IPS DF 6.9 (cell line): ENCODE measurements around the gene CEP128.

Experiments used
- DNase-seq: peaks from one replicate; pipeline ENCODE4 v3.0.0-alpha.2; 2013; ENCODE audit warnings: low read depth, low spot score
- H3K27ac ChIP-seq: one replicate; pipeline ENCODE4 v1.5.1; 2013; ENCODE audit warnings: low read length, control low read depth
- H3K27me3 ChIP-seq: 2 replicates; pipeline ENCODE4 v1.6.1; 2013; ENCODE audit warnings: mild to moderate bottlenecking, low read length; ENCODE audit not compliant: control insufficient read depth, insufficient read depth
- H3K36me3 ChIP-seq: 2 replicates; pipeline ENCODE4 v1.6.1; 2013; ENCODE audit warnings: low read length; ENCODE audit not compliant: control insufficient read depth, insufficient read depth
- H3K4me1 ChIP-seq: 2 replicates; pipeline ENCODE4 v1.6.1; 2013; ENCODE audit warnings: low read length; ENCODE audit not compliant: control insufficient read depth, insufficient read depth
- H3K4me3 ChIP-seq: 2 replicates; pipeline ENCODE4 v1.5.1; 2013; ENCODE audit warnings: mild to moderate bottlenecking, low read length
- H3K9me3 ChIP-seq: 2 replicates; pipeline ENCODE4 v1.6.1; 2013; ENCODE audit warnings: low read length, inconsistent platforms; ENCODE audit not compliant: control insufficient read depth, insufficient read depth
- WGBS: extraction: QIAGEN DNeasy Blood & Tissue Kit; methylation state at CpG from one replicate; pipeline ENCODE4 v1.1.7; 2013; ENCODE audit warnings: mixed read lengths, missing lambda C conversion rate; ENCODE audit not compliant: insufficient read length, insufficient coverage; 5-methylcytosine and 5-hydroxymethylcytosine counted together

Gene CEP128

GRCh38 chr14:80902608-80903007 lies 38.9 kb downstream of the CEP128 start:
- no peak overlapping the region for H3K27ac ChIP-seq
- no peaks in the 10 kb centered on the region for H3K4me1 ChIP-seq
- no peak for DNase-seq
- no CpG with 5 or more reads among the region's 1 CpG for WGBS
- no peaks in the 10 kb centered on the region for H3K36me3 ChIP-seq
- no peak overlapping the region for H3K4me3 ChIP-seq
- no peaks in the 10 kb centered on the region for H3K27me3 ChIP-seq
- no peaks in the 10 kb centered on the region for H3K9me3 ChIP-seq

GRCh38 chr14:80901822-80902221 lies 39.7 kb downstream of the CEP128 start:
- Histone ChIP-seq H3K27me3 (no peaks in the 10 kb centered on the region), H3K27ac (no peak overlapping the region), H3K4me3 (no peak overlapping the region), H3K9me3 (no peaks in the 10 kb centered on the region), H3K36me3 (no peaks in the 10 kb centered on the region), H3K4me1 (no peaks in the 10 kb centered on the region)
- no CpG with 5 or more reads among the region's 3 CpGs for WGBS
- no peak for DNase-seq

DNA sequence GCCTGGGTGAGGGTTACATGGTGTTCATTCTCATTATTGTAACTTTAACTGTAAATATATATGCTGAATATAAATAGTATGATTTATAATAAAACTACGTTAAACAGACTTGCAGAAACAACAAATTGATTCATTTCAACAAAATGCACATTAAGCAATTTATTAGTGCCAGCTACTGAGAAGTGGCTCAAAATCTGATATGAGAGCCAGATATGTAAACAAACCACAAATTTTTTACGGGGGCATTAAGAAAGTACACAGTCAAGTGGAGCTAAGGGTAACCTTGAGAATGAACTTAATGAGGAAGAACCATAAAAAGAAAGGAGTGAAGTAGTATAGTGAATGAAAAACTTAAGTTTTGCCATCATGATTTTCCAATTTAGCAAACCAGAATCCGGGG lies 40.3 kb downstream of the CEP128 start:
- no peaks in the 10 kb centered on the region for H3K36me3 ChIP-seq
- H3K27me3 ChIP-seq, result no peaks in the 10 kb centered on the region
- no peaks in the 10 kb centered on the region for H3K9me3 ChIP-seq
- no peak overlapping the region for H3K27ac ChIP-seq
- DNase-seq, result no peak
- WGBS, result no CpG with 5 or more reads among the region's 3 CpGs
- no peaks in the 10 kb centered on the region for H3K4me1 ChIP-seq
- H3K4me3 ChIP-seq, result no peak overlapping the region

DNA sequence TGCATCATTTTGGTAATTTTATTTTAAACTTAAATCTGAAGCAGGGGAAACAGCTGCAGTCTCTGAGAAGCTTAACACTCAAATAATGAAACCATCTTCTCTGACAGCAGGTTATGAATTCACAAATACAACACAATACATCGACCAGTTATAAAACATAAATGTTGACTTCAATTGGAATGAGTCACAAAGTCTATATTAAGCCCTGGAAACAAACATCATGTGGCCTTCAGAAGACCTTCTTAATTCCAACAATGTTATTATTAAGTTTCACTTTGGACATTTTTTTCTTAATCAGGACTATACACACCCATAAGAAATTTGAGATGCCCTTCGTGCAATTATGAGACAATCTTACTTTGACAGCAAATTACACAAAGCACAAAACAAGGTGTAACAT lies 68.9 kb downstream of the CEP128 start:
- no peaks in the 10 kb centered on the region for H3K36me3 ChIP-seq
- WGBS, result no CpG with 5 or more reads among the region's 2 CpGs
- H3K4me1 ChIP-seq, result no peaks in the 10 kb centered on the region
- no peak overlapping the region for H3K4me3 ChIP-seq
- H3K27ac ChIP-seq, result no peak overlapping the region
- no peaks in the 10 kb centered on the region for H3K9me3 ChIP-seq
- no peak for DNase-seq
- no peaks in the 10 kb centered on the region for H3K27me3 ChIP-seq

- H3K27ac ChIP-seq, result no peak overlapping the region
- no CpG with 5 or more reads among the region's 1 CpG for WGBS
- H3K9me3 ChIP-seq, result no peaks in the 10 kb centered on the region
- DNase-seq, result no peak
- H3K4me3 ChIP-seq, result no peak overlapping the region
- no peaks in the 10 kb centered on the region for H3K36me3 ChIP-seq
- H3K4me1 ChIP-seq, result no peaks in the 10 kb centered on the region
- no peaks in the 10 kb centered on the region for H3K27me3 ChIP-seq
Observed at GRCh38 chr14:80868260-80868659, 73.3 kb downstream of the CEP128 start.

- no peaks in the 10 kb centered on the region for H3K36me3 ChIP-seq
- WGBS, result no CpG with 5 or more reads among the region's 2 CpGs
- DNase-seq, result no peak
- H3K27me3 ChIP-seq, result no peaks in the 10 kb centered on the region
- H3K4me3 ChIP-seq, result no peak overlapping the region
- no peaks in the 10 kb centered on the region for H3K9me3 ChIP-seq
- no peaks in the 10 kb centered on the region for H3K4me1 ChIP-seq
- H3K27ac ChIP-seq, result no peak overlapping the region
Observed at GRCh38 chr14:80867798-80868197, 73.7 kb downstream of the CEP128 start.

DNA sequence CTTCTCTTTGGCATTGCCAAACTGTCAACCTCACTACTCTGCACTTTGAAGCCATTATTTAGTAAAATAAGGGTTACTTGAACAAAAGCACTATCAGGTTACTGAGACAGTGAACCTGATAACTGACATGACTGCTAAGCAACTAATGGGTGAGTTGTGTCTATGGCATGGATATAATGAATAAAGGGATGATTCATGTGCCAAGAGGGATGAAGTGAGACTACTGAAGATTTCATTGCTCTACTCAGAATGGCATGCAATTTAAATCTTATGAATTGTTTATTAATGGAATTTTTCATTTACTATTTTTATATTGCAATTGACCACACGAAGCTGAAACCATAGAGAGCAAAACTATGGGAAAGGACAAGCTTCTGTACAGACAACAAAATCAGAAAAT lies 74.4 kb downstream of the CEP128 start:
- no CpG with 5 or more reads among the region's 1 CpG for WGBS
- Histone ChIP-seq H3K4me3 (no peak overlapping the region), H3K27me3 (no peaks in the 10 kb centered on the region), H3K36me3 (no peaks in the 10 kb centered on the region), H3K9me3 (no peaks in the 10 kb centered on the region), H3K27ac (no peak overlapping the region), H3K4me1 (no peaks in the 10 kb centered on the region)
- no peak for DNase-seq

DNA sequence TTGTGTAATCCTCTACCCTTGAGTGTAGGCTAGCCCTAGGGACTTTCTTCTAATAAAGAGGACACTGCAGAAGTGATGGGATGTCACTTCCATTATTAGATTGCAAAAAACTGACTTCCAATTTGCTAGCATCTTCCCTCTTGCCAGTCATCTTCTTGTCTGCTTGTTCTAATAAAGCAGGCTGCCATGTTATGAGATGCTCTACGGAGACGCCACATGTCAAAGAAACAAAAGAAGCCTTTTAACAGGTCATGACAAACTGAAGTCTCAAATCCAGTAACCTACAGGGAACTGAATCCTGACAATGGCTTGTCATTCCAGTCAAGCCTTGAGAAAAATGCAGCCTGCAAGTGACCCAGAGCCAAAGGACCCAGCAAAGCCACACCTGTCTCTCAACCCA lies 76.0 kb downstream of the CEP128 start:
- Histone ChIP-seq H3K4me1 (no peaks in the 10 kb centered on the region), H3K4me3 (no peak overlapping the region), H3K36me3 (no peaks in the 10 kb centered on the region), H3K27me3 (no peaks in the 10 kb centered on the region), H3K27ac (no peak overlapping the region), H3K9me3 (no peaks in the 10 kb centered on the region)
- DNase-seq, result no peak
- no CpG with 5 or more reads among the region's 2 CpGs for whole genome bisulfite sequencing

DNA sequence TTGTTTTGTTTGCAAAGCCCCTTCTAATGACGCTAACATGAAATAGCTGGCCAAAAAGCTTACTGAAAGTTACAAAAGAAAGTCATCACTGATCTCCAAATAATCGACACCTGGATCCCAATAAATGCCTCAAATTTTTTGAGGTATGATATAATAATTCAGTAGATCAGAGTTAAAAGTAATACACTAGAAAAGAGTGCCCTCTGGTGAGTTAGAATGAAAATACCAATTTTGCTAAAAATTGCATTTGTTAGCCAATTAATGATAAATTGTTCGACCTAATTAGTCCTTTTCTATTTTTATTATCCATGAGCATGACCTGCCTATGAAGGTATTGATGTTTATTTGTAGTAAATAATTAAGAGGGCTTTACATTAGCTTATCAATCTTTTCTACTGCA lies 78.6 kb downstream of the CEP128 start:
- Histone ChIP-seq H3K4me3 (no peak overlapping the region), H3K27me3 (no peaks in the 10 kb centered on the region), H3K27ac (no peak overlapping the region), H3K4me1 (no peaks in the 10 kb centered on the region), H3K36me3 (no peaks in the 10 kb centered on the region), H3K9me3 (no peaks in the 10 kb centered on the region)
- WGBS, result no CpG with 5 or more reads among the region's 3 CpGs
- no peak for DNase-seq

DNA sequence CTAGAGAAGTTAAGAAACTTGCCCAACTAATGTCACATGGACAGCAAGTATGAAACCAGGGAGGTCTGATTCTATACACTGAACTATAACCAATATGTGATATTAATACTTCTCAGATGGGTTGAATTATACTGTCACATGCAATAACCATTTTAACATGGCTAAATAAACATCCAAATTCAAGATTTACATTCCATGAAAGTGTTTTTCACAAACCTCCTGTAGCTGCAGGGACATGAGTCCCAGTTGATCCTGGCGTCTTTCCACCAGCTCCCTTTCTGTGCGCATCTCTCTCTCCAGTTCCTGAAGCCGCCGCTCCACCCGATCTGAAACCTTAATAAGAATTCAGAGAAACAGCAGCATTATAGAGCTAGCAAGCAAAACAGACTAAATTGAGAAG lies 79.0 kb downstream of the CEP128 start:
- H3K27me3 ChIP-seq, result no peaks in the 10 kb centered on the region
- no peak overlapping the region for H3K27ac ChIP-seq
- no CpG with 5 or more reads among the region's 5 CpGs for WGBS
- no peaks in the 10 kb centered on the region for H3K4me1 ChIP-seq
- H3K36me3 ChIP-seq, result no peaks in the 10 kb centered on the region
- H3K9me3 ChIP-seq, result no peaks in the 10 kb centered on the region
- H3K4me3 ChIP-seq, result no peak overlapping the region
- DNase-seq, result no peak

- H3K36me3 ChIP-seq, result no peaks in the 10 kb centered on the region
- peak; percentile 4 for DNase-seq
- no peaks in the 10 kb centered on the region for H3K9me3 ChIP-seq
- WGBS, result no CpG with 5 or more reads among the region's 4 CpGs
- H3K27me3 ChIP-seq, result no peaks in the 10 kb centered on the region
- no peak overlapping the region for H3K27ac ChIP-seq
- H3K4me1 ChIP-seq, result no peaks in the 10 kb centered on the region
- no peak overlapping the region for H3K4me3 ChIP-seq
Observed at GRCh38 chr14:80850197-80850814, 91.2 kb downstream of the CEP128 start.
